IMR-90 (cell line): ENCODE data around the gene EMX1. TPM values are rescaled to one million over a fixed set of nuclear protein-coding genes. Genes with fewer than 3 reads are reported as not detected.

Source experiments
- ATAC-seq: fragments of 200-7000 bp; cut with Tn5 transposase; 2 replicates; pipeline ENCODE4 v1.9.1; 2020; ENCODE audit warnings: low read depth, mild to moderate bottlenecking, moderate library complexity
- BruUV-seq: library from RNA; stranded (reverse); fragments of 400-500 nt; replicated peaks from 2 replicates; lab custom pipeline; 2021; lab: Mats Ljungman, UMichigan
- CTCF ChIA-PET: fragments of 300-600 bp; formaldehyde crosslinking; extraction: SDS; loops from one replicate; lab custom pipeline; 2021; ENCODE audit warnings: antibody characterized with exemption; lab: Yijun Ruan, JAX
- POLR2A ChIA-PET: fragments of 300-600 bp; sonication (Branson Sonifier 250); formaldehyde crosslinking; loops from one replicate; lab custom pipeline; 2022; ENCODE audit warnings: antibody characterized with exemption; ENCODE audit not compliant: unreplicated experiment; lab: Charles Lee
- DNase-seq: peaks from one replicate; pipeline ENCODE4 v3.0.0; 2013
- H2AFZ ChIP-seq: replicated peaks from 2 replicates; pipeline ENCODE3; 2013; ENCODE audit warnings: low read length, mild to moderate bottlenecking; ENCODE audit not compliant: poor library complexity
- H2AK5ac ChIP-seq: 2 replicates; pipeline ENCODE4 v1.6.1; 2013; ENCODE audit warnings: low read depth, low read length, inconsistent platforms
- H2AK9ac ChIP-seq: replicated peaks from 2 replicates; pipeline ENCODE3; 2013; ENCODE audit warnings: mild to moderate bottlenecking, low read depth, low read length, moderate library complexity; ENCODE audit not compliant: poor library complexity
- H2BK120ac ChIP-seq: 2 replicates; pipeline ENCODE4 v1.6.1; 2013; ENCODE audit warnings: low read depth, low read length, inconsistent platforms
- H2BK15ac ChIP-seq: 3 replicates; pipeline ENCODE4 v1.6.1; 2013; ENCODE audit warnings: low read depth, low read length, inconsistent platforms
- H2BK20ac ChIP-seq: 2 replicates; pipeline ENCODE4 v1.6.1; 2013; ENCODE audit warnings: low read depth, mild to moderate bottlenecking, inconsistent platforms, low read length, moderate library complexity
- H2BK5ac ChIP-seq: 2 replicates; pipeline ENCODE4 v1.6.1; 2013; ENCODE audit warnings: mild to moderate bottlenecking, low read depth, low read length, inconsistent platforms; ENCODE audit not compliant: poor library complexity, severe bottlenecking
- H3K14ac ChIP-seq: replicated peaks from 2 replicates; pipeline ENCODE4 v1.6.1; 2013; ENCODE audit warnings: low read depth, low read length, inconsistent platforms
- H3K18ac ChIP-seq: 2 replicates; pipeline ENCODE4 v1.6.1; 2013; ENCODE audit warnings: low read depth, low read length, control low read depth
- H3K23ac ChIP-seq: 2 replicates; pipeline ENCODE4 v1.6.1; 2013; ENCODE audit warnings: low read depth, low read length, inconsistent platforms
- H3K27ac ChIP-seq: 2 replicates; pipeline ENCODE4 v1.5.1; 2013; ENCODE audit warnings: mild to moderate bottlenecking, control low read depth, low read length; ENCODE audit not compliant: insufficient read depth
- H3K27me3 ChIP-seq: 2 replicates; pipeline ENCODE4 v1.6.1; 2013; ENCODE audit warnings: low read length; ENCODE audit not compliant: control insufficient read depth, insufficient read depth
- H3K36me3 ChIP-seq: 2 replicates; pipeline ENCODE4 v1.6.1; 2013; ENCODE audit warnings: low read length, mixed read lengths; ENCODE audit not compliant: control insufficient read depth, insufficient read depth
- H3K4ac ChIP-seq: 2 replicates; pipeline ENCODE4 v1.6.1; 2013; ENCODE audit warnings: low read depth, low read length, inconsistent platforms
- H3K4me1 ChIP-seq: 2 replicates; pipeline ENCODE4 v1.6.1; 2013; ENCODE audit warnings: low read length, mixed read lengths; ENCODE audit not compliant: control insufficient read depth, insufficient read depth
- H3K4me2 ChIP-seq: 2 replicates; pipeline ENCODE4 v1.6.1; 2013; ENCODE audit warnings: low read depth, mild to moderate bottlenecking, control low read depth, low read length, moderate library complexity
- H3K4me3 ChIP-seq: 2 replicates; pipeline ENCODE4 v1.5.1; 2013; ENCODE audit warnings: low read depth, mild to moderate bottlenecking, control low read depth, low read length, moderate library complexity; ENCODE audit not compliant: insufficient read depth
- H3K56ac ChIP-seq: 2 replicates; pipeline ENCODE4 v1.6.1; 2013; ENCODE audit warnings: low read length, inconsistent platforms; ENCODE audit not compliant: insufficient read depth; ENCODE audit errors: extremely low read depth
- H3K79me1 ChIP-seq, 2 experiments: 2 replicates each; pipeline ENCODE4 v1.6.1; 2013; ENCODE audit warnings: low read length in 2 of 2, inconsistent platforms in 1 of 2, low read depth in 1 of 2
- H3K9ac ChIP-seq: 2 replicates; pipeline ENCODE4 v1.6.1; 2013; ENCODE audit warnings: low read depth, low read length, control low read depth
- H3K9me1 ChIP-seq: 2 replicates; pipeline ENCODE4 v1.6.1; 2013; ENCODE audit warnings: low read length, inconsistent platforms; ENCODE audit not compliant: insufficient read depth
- H3K9me3 ChIP-seq: 2 replicates; pipeline ENCODE4 v1.6.1; 2013; ENCODE audit warnings: low read length; ENCODE audit not compliant: control insufficient read depth, insufficient read depth
- H4K20me1 ChIP-seq: 2 replicates; pipeline ENCODE4 v1.6.1; 2013; ENCODE audit warnings: low read length, inconsistent platforms; ENCODE audit not compliant: insufficient read depth
- H4K5ac ChIP-seq: 2 replicates; pipeline ENCODE4 v1.6.1; 2013; ENCODE audit warnings: mild to moderate bottlenecking, low read depth, low read length, control low read depth
- H4K8ac ChIP-seq, 2 experiments: 2 replicates each; pipeline ENCODE4 v1.6.1; 2013; ENCODE audit warnings: low read depth in 2 of 2, low read length in 2 of 2, control low read depth in 1 of 2, inconsistent platforms in 1 of 2
- H4K91ac ChIP-seq: 2 replicates; pipeline ENCODE4 v1.6.1; 2013; ENCODE audit warnings: low read depth, low read length, inconsistent platforms; ENCODE audit not compliant: insufficient read depth
- CEBPB ChIP-seq: IDR thresholded peaks from 2 replicates; pipeline ENCODE4 v1.6.1; 2012; ENCODE audit warnings: low read depth, low read length, improper control_type of control experiment
- CHD1 ChIP-seq: IDR thresholded peaks from 2 replicates; pipeline ENCODE4 v1.6.1; 2012; ENCODE audit warnings: low read depth, low read length, improper control_type of control experiment
- CTCF ChIP-seq: conservative IDR thresholded peaks from 2 replicates; pipeline ENCODE4 v1.5.1; 2012; ENCODE audit warnings: mild to moderate bottlenecking, low read depth, low read length, improper control_type of control experiment
- ELK1 ChIP-seq: fragments of 150-350 bp; IDR thresholded peaks from 2 replicates; pipeline ENCODE4 v1.6.1; 2016; ENCODE audit warnings: low read depth, mild to moderate bottlenecking, low read length, moderate library complexity, borderline replicate concordance
- FOS ChIP-seq: fragments of 150-350 bp; IDR thresholded peaks from 2 replicates; pipeline ENCODE4 v1.6.1; 2016; ENCODE audit warnings: low read depth, low read length
- MAFK ChIP-seq: IDR thresholded peaks from 2 replicates; pipeline ENCODE4 v1.6.1; 2012; ENCODE audit warnings: low read depth, low read length, improper control_type of control experiment
- MAZ ChIP-seq: IDR thresholded peaks from 2 replicates; pipeline ENCODE4 v1.6.1; 2012; ENCODE audit warnings: low read depth, mild to moderate bottlenecking, low read length, improper control_type of control experiment, moderate library complexity, borderline replicate concordance
- MXI1 ChIP-seq: IDR thresholded peaks from 2 replicates; pipeline ENCODE4 v1.6.1; 2012; ENCODE audit warnings: low read depth, mild to moderate bottlenecking, low read length, moderate library complexity, borderline replicate concordance
- NFE2L2 ChIP-seq: fragments of 150-350 bp; IDR thresholded peaks from 2 replicates; pipeline ENCODE4 v1.6.1; 2016; ENCODE audit warnings: low read depth, mild to moderate bottlenecking, low read length
- POLR2A ChIP-seq: IDR thresholded peaks from 2 replicates; pipeline ENCODE4 v1.6.1; 2012; ENCODE audit warnings: mild to moderate bottlenecking, low read depth, low read length
- RFX5 ChIP-seq: IDR thresholded peaks from 2 replicates; pipeline ENCODE4 v1.8.0; 2012; ENCODE audit warnings: low read depth, mild to moderate bottlenecking, low read length, moderate library complexity
- SMC3 ChIP-seq: fragments of 150-350 bp; IDR thresholded peaks from 2 replicates; pipeline ENCODE4 v1.6.1; 2016; ENCODE audit warnings: low read depth, mild to moderate bottlenecking, antibody characterized with exemption, low read length, moderate library complexity
- WGBS, 2 experiments: methylation state at CpG; one replicate each; pipeline versions ENCODE4 v1.1.5 to v1.1.7; 2013; ENCODE audit warnings: missing lambda C conversion rate in 2 of 2; ENCODE audit not compliant: insufficient read length in 1 of 2; ENCODE audit errors: extremely low coverage in 2 of 2; 5-methylcytosine and 5-hydroxymethylcytosine counted together
- dilution Hi-C: fragments of 300-500 bp; cut with HindIII; formaldehyde crosslinking; loops from one replicate; pipeline ENCODE4 v1.14.3; 2018; ENCODE audit warnings: low sequenced_read_pairs; ENCODE audit not compliant: unreplicated experiment
- in situ Hi-C: fragments of 300-500 bp; cut with MboI; formaldehyde crosslinking; loops from 3 replicates; pipeline ENCODE4 v1.14.3; 2019; ENCODE audit warnings: low sequenced_read_pairs, inconsistent platforms, mixed read lengths
- intact Hi-C: fragments of 100-400 bp; cut with micrococcal nuclease; formaldehyde crosslinking; loops from 2 replicates; pipeline ENCODE4 v1.10.0; 2022
- polyA plus RNA-seq, 3 experiments: library from polyadenylated mRNA; depleted of rRNA; stranded (reverse); fragments of >200 nt; gene quantifications; 2 replicates each; pipeline ENCODE4 v1.2.3, GENCODE V29; 2012; ENCODE audit warnings: low replicate concordance in 1 of 3
- total RNA-seq: library from RNA; depleted of rRNA; stranded (reverse); fragments of >200 nt; gene quantifications from 2 replicates; pipeline ENCODE4 v1.2.3, GENCODE V29; 2012

The EMX1 gene
- total and polyA plus RNA-seq, 2 of the 4 experiments (the other 2 are of a cell fraction) = not detected

DNA sequence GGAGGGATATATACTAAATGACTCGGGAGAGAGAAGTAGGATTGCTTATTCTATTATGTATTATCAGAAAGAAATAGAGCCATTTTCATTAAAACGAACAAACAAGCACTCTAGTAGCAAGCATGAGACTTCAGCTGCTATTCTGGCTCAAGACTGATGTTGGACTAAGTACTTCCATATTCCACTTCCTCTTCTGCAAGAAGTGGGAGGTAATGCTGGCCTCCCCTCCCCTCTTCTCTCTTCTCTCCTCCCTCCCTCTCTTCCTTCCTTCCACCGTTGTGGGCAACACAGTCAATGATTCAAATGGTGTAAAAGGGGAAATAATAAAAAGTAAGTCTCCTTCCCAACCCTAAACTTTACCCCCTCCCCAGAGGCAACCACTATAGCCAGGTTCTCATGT is 62.6 kb downstream of the EMX1 start:
- dilution Hi-C loops (no loop called here), in situ Hi-C loops (no loop called here), intact Hi-C loops (no loop called here)
- no peak for ATAC-seq
- Histone ChIP-seq H3K79me1 (no peaks in the 10 kb centered on the region), H3K9ac (no peak overlapping the region), H4K20me1 (no peaks in the 10 kb centered on the region), H3K27me3 (no peaks in the 10 kb centered on the region), H4K5ac (no peak overlapping the region), H2AK9ac (no peak overlapping the region), H3K4me1 (peaks cover 4% of the 10 kb centered on the region; the same call in 1 of the 2 replicates), H3K4me2 (no peak overlapping the region), H2BK15ac (no peak overlapping the region), H4K91ac (no peak overlapping the region), H3K4ac (no peak overlapping the region), H2AK5ac (no peak overlapping the region), H3K9me1 (peaks cover 11% of the 10 kb centered on the region; the same call in 1 of the 2 replicates), H2BK120ac (no peak overlapping the region), H3K9me3 (no peaks in the 10 kb centered on the region), H3K27ac (no peak overlapping the region), H2BK20ac (no peak overlapping the region), H2BK5ac (no peak overlapping the region), H3K4me3 (no peak overlapping the region), H3K56ac (no peak overlapping the region), H3K18ac (no peak overlapping the region), H3K14ac (no peak overlapping the region), H2AFZ (no peak overlapping the region), H3K23ac (no peak overlapping the region), H4K8ac (no peak overlapping the region), H3K36me3 (no peaks in the 10 kb centered on the region; the same call in 1 of the 2 replicates)
- BruUV-seq = no TSS peak
- no CpG with 5 or more reads among the region's 3 CpGs for WGBS, 2 experiments
- TF ChIP-seq POLR2A = no peak
- TF ChIP-seq MAFK = no peak
- TF ChIP-seq RFX5 = no peak
- no peak for TF ChIP-seq NFE2L2
- no peak for TF ChIP-seq MXI1
- TF ChIP-seq MAZ = no peak
- no peak for TF ChIP-seq SMC3
- TF ChIP-seq ELK1 = no peak
- no peak for TF ChIP-seq FOS
- TF ChIP-seq CEBPB = no peak
- TF ChIP-seq CHD1 = no peak
- no peak for TF ChIP-seq CTCF
- no peak for DNase-seq
- CTCF ChIA-PET = no interaction called here
- POLR2A ChIA-PET = no interaction called here
